Tibial nerve (tissue), 4 donors: ENCODE measurements around the gene SIVA1. TPM values are rescaled to one million over a fixed set of nuclear protein-coding genes. Genes with fewer than 3 reads are reported as not detected.

Experiments used
- DNase-seq, 2 donors: peaks; one replicate each; pipeline ENCODE4 v3.0.0-alpha.2; 2019; ENCODE audit warnings: low spot score in 2 of 2
- H3K27ac ChIP-seq, 4 donors: fragments of 200-600 bp; sonication (generic) in 3 of 4; one replicate each; pipeline ENCODE4 v1.5.1; 2017 to 2019; ENCODE audit warnings: mild to moderate bottlenecking in 1 of 4
- H3K27me3 ChIP-seq, 2 donors: fragments of 200-600 bp; sonication (generic) in 1 of 2; one replicate each; pipeline versions ENCODE4 v1.5.1 to v1.6.0; 2017 to 2019
- H3K36me3 ChIP-seq, 3 donors: fragments of 200-600 bp; sonication (generic); one replicate each; pipeline ENCODE4 v1.5.1; 2018 to 2019
- H3K4me1 ChIP-seq, 4 donors: fragments of 200-600 bp; sonication (generic) in 3 of 4; one replicate each; pipeline ENCODE4 v1.5.1; 2017 to 2019
- H3K4me3 ChIP-seq, 4 donors: fragments of 200-600 bp; sonication (generic) in 3 of 4; one replicate each; pipeline ENCODE4 v1.5.1; 2017 to 2019; ENCODE audit warnings: mild to moderate bottlenecking in 1 of 4, moderate library complexity in 1 of 4
- H3K9me3 ChIP-seq, 4 donors: fragments of 200-600 bp; sonication (generic) in 3 of 4; one replicate each; pipeline ENCODE4 v1.5.1; 2017 to 2019
- CTCF ChIP-seq, 5 experiments: fragments of 200-600 bp in 3 of 5; fragments of 450-650 bp in 2 of 5; sonication (generic) in 3 of 5; IDR thresholded peaks; one replicate each; pipeline ENCODE4 v1.5.1; 2016 to 2019; ENCODE audit warnings: antibody characterized with exemption in 5 of 5, mild to moderate bottlenecking in 3 of 5, moderate library complexity in 2 of 5
- EP300 ChIP-seq, 2 donors: sonication (generic); formaldehyde crosslinking; IDR thresholded peaks; one replicate each; pipeline ENCODE4 v1.6.1; 2017; ENCODE audit warnings: antibody characterized with exemption in 2 of 2, mild to moderate bottlenecking in 1 of 2
- POLR2A ChIP-seq, 2 donors: fragments of 450-650 bp; IDR thresholded peaks; one replicate each; pipeline ENCODE4 v1.6.1; 2017; ENCODE audit warnings: antibody characterized with exemption in 2 of 2, mild to moderate bottlenecking in 2 of 2, moderate library complexity in 2 of 2
- WGBS, 2 donors: methylation state at CpG; one replicate each; pipeline ENCODE4 v1.1.5; 2018; 5-methylcytosine and 5-hydroxymethylcytosine counted together
- total RNA-seq, 4 donors: library from RNA; depleted of rRNA; stranded (reverse); fragments of >200 nt; gene quantifications; one replicate each; pipeline ENCODE4 v1.1.0, GENCODE V29; 2016

Gene SIVA1
- total RNA-seq, 4 donors from 2014 or later, result 260 to 422 (median 378) TPM

GRCh38 chr14:104792945-104793702, 40.2 kb downstream of the SIVA1 start:
- DNase-seq, result no peak
- H3K27me3 ChIP-seq, result no peaks in the 10 kb centered on the region
- H3K27ac ChIP-seq, result no peak overlapping the region
- peaks cover 0 to 89% (median 45%) of the 10 kb centered on the region in 4 donors for H3K4me1 ChIP-seq
- H3K36me3 ChIP-seq, result peaks cover 0 to 44% (median 7%) of the 10 kb centered on the region in 3 donors
- H3K9me3 ChIP-seq, result no peaks in the 10 kb centered on the region
- WGBS, 2 donors, result 70 to 84% methylated on average over 14 to 16 of the region's 16 CpGs
- no peak overlapping the region for H3K4me3 ChIP-seq
- TF ChIP-seq POLR2A (IDR thresholded peaks at IDR 0.05) (no peak), CTCF (IDR thresholded peaks at IDR 0.05) (no peak), EP300 (IDR thresholded peaks at IDR 0.05) (no peak)

GRCh38 chr14:104793703-104793959, 40.7 kb downstream of the SIVA1 start:
- TF ChIP-seq POLR2A (IDR thresholded peaks at IDR 0.05) (no peak), EP300 (IDR thresholded peaks at IDR 0.05) (no peak), CTCF (IDR thresholded peaks at IDR 0.05) (no peak)
- DNase-seq, result no peak
- Histone ChIP-seq H3K36me3 (peaks cover 0 to 39% (median 7%) of the 10 kb centered on the region in 3 donors), H3K9me3 (no peaks in the 10 kb centered on the region), H3K4me1 (peaks cover 0 to 89% (median 40%) of the 10 kb centered on the region in 4 donors), H3K27ac (peak overlapping the region in 1 of 4 donors; percentile 88), H3K4me3 (peak overlapping the region in 1 of 4 donors; percentile 50), H3K27me3 (no peaks in the 10 kb centered on the region)
- WGBS, 2 donors, result 78 to 80% methylated on average over 2 of the region's 2 CpGs

GRCh38 chr14:104794099-104794498, 41.2 kb downstream of the SIVA1 start:
- Histone ChIP-seq H3K4me3 (peak overlapping the region; percentile 50 to 84 (median 54)), H3K27me3 (no peaks in the 10 kb centered on the region), H3K36me3 (peaks cover 0 to 34% (median 7%) of the 10 kb centered on the region in 3 donors), H3K9me3 (no peaks in the 10 kb centered on the region), H3K27ac (peak overlapping the region in 2 of 4 donors; percentile 88 to 90), H3K4me1 (peaks cover 0 to 85% (median 38%) of the 10 kb centered on the region in 4 donors)
- 8 to 16% methylated on average over 9 to 14 of the region's 15 CpGs for WGBS, 2 donors
- DNase-seq, result no peak
- TF ChIP-seq POLR2A (IDR thresholded peaks at IDR 0.05), result no peak
- no peak for TF ChIP-seq CTCF (IDR thresholded peaks at IDR 0.05)
- TF ChIP-seq EP300 (IDR thresholded peaks at IDR 0.05), result no peak

- WGBS, 2 donors, result 1 to 2% methylated on average over 12 to 15 of the region's 16 CpGs
- Histone ChIP-seq H3K4me1 (peaks cover 0 to 84% (median 38%) of the 10 kb centered on the region in 4 donors), H3K27ac (peak overlapping the region in 3 of 4 donors; percentile 67 to 90 (median 88)), H3K36me3 (peaks cover 0 to 29% (median 7%) of the 10 kb centered on the region in 3 donors), H3K9me3 (no peaks in the 10 kb centered on the region), H3K27me3 (no peaks in the 10 kb centered on the region), H3K4me3 (peak overlapping the region; percentile 50 to 84 (median 54))
- TF ChIP-seq POLR2A (IDR thresholded peaks at IDR 0.05) (no peak), EP300 (IDR thresholded peaks at IDR 0.05) (no peak), CTCF (IDR thresholded peaks at IDR 0.05) (no peak)
- DNase-seq, result no peak
Measured at GRCh38 chr14:104794631-104794992, 41.7 kb downstream of the SIVA1 start.

GRCh38 chr14:104794993-104795780, 42.2 kb downstream of the SIVA1 start, which contains the start of gene AKT1:
AKT1 (minus strand) TSS chr14:104795748; CDS start chr14:104792643, 3,105 bp downstream.
- peaks cover 0 to 23% (median 7%) of the 10 kb centered on the region in 3 donors for H3K36me3 ChIP-seq
- peak within 1 kb of the TSS; percentile 50 to 84 (median 54) for H3K4me3 ChIP-seq
- H3K27me3 ChIP-seq, result no peaks in the 10 kb centered on the region
- TF ChIP-seq CTCF (IDR thresholded peaks at IDR 0.05) (no peak), EP300 (IDR thresholded peaks at IDR 0.05) (no peak), POLR2A (IDR thresholded peaks at IDR 0.05) (no peak)
- no peaks in the 10 kb centered on the region for H3K9me3 ChIP-seq
- WGBS, 2 donors, result 0 to 2% methylated on average over 25 to 32 of the region's 124 CpGs
- no peak for DNase-seq
- peak within 1 kb of the TSS; percentile 49 to 99 (median 90) for H3K27ac ChIP-seq
- peaks cover 0 to 84% (median 43%) of the 10 kb centered on the region in 4 donors for H3K4me1 ChIP-seq
